Rectal smooth muscle tissue (tissue), 1 donor: ENCODE data around the gene CDHR1.

Source experiments
- H3K27ac ChIP-seq: one replicate; pipeline ENCODE4 v1.7.0; 2013; ENCODE audit warnings: low read depth, low read length, inconsistent platforms
- H3K27me3 ChIP-seq: one replicate; pipeline ENCODE4 v1.7.0; 2013; ENCODE audit warnings: low read length; ENCODE audit not compliant: control insufficient read depth, insufficient read depth
- H3K36me3 ChIP-seq: one replicate; pipeline ENCODE4 v1.7.0; 2013; ENCODE audit warnings: low read length; ENCODE audit not compliant: control insufficient read depth, insufficient read depth
- H3K4me1 ChIP-seq: one replicate; pipeline ENCODE4 v1.7.0; 2013; ENCODE audit warnings: low read length; ENCODE audit not compliant: control insufficient read depth, insufficient read depth
- H3K4me3 ChIP-seq: one replicate; pipeline ENCODE4 v1.7.0; 2013; ENCODE audit warnings: low read length
- H3K9ac ChIP-seq: one replicate; pipeline ENCODE4 v1.7.0; 2013; ENCODE audit warnings: low read length

Gene CDHR1

DNA sequence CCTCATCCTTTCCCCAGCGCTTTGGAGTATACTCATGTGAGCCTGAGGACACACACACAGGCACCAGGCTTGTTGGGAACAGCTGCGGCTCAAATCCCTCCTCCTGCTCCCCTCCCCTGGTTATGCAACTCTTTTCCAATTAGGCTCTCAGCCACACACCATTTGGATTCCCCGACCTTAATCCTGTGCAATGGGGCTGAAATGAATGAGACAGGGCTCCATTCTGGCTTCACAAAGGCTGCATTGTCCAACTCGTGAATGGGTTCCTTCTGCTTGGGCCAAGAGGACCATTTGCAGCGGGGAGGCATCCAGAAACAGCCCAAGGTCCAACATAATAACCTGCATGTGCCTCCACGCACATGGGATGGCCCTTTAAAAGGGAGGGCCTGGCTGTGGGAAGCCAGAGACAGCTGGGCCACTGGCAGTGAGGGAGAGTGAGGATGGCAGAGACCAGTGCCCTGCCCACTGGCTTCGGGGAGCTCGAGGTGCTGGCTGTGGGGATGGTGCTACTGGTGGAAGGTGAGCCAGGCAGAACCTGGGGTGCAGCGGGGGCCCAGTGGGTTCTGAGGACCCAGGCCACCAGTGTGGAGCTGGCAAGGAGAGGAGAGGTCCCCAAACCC, 50.4 kb downstream of the CDHR1 start, which contains the start of gene RGR:
RGR (plus strand) TSS at position 403 of the 620 bp plus-strand sequence; CDS start at position 441, 38 bp downstream.
- Histone ChIP-seq H3K9ac (no peak within 1 kb of the TSS), H3K4me3 (no peak within 1 kb of the TSS), H3K27me3 (no peaks in the 10 kb centered on the region), H3K36me3 (no peaks in the 10 kb centered on the region), H3K27ac (no peak within 1 kb of the TSS), H3K4me1 (no peaks in the 10 kb centered on the region)

DNA sequence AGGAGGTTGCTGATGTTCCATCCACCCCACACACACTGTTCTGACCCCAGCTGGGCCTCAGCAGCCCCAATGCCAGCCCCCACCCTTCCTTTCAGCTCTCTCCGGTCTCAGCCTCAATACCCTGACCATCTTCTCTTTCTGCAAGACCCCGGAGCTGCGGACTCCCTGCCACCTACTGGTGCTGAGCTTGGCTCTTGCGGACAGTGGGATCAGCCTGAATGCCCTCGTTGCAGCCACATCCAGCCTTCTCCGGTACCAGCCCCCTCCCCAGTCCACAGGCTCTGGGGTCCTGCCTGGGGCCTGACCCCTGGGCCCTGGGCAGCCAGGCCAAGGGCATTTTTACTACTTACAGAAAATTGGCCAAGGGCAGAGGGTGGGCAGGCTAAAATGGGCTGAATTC, 53.2 kb downstream of the CDHR1 start:
- H3K9ac ChIP-seq = no peak overlapping the region
- H3K36me3 ChIP-seq = no peaks in the 10 kb centered on the region
- no peaks in the 10 kb centered on the region for H3K27me3 ChIP-seq
- no peaks in the 10 kb centered on the region for H3K4me1 ChIP-seq
- H3K4me3 ChIP-seq = no peak overlapping the region
- no peak overlapping the region for H3K27ac ChIP-seq

DNA sequence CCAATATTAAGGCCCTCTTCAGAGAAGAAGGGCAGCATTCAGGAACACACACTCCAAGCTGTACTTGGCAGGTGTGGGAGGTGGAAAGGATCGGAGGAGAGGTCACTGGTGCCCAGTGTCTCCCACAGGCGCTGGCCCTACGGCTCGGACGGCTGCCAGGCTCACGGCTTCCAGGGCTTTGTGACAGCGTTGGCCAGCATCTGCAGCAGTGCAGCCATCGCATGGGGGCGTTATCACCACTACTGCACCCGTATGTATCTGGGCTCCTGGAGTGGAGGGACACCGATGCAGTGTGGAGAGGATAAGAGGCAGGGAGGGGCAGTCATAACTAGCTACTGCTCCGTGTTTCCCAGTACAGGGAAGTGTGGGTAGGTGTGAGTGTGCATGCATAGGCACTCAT, 54.5 kb downstream of the CDHR1 start:
- no peaks in the 10 kb centered on the region for H3K36me3 ChIP-seq
- no peaks in the 10 kb centered on the region for H3K4me1 ChIP-seq
- H3K9ac ChIP-seq = no peak overlapping the region
- no peaks in the 10 kb centered on the region for H3K27me3 ChIP-seq
- H3K4me3 ChIP-seq = no peak overlapping the region
- H3K27ac ChIP-seq = no peak overlapping the region

DNA sequence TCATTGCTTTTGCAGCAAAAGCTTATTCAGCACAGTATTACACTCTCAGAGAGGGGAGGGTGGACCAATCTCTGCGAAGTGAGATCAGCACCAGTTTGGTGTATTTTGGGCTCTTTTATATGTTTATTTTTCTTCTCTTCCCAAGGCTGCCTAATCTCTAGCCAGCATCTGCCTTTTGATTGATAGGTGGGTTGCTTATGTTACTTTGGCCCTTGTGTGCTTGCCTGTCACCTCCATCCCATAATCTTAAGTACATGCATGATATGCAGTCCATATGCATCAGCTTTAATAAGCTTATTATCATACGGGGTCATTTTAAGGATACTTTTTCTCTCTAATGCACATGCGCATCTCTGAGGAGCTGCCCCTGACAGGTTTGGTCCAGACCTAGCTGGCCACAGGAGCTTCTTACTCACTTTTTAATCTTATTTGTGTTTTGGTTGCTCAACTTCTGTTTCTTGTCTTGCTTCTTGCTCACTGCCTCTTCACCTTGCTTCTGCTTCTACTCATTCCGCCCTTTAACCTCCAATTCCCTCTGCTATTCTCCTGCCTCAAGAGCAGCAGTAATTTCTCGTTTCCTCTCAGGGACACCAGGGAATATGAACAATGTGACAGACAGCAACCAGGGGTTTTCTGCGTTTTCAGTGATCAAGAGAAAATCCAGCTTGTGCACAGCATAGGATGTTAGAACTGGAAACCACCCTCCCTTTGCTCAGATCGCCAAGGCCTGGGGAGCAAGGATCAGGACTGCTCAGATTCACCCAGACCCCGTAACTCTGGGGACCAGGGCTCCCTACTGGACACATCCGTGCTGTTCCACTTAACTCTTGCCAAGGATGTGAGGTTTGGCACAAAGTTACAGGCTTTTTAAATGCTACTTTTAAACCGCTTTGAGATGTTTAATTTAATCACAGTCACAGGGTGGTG, 60.5 kb downstream of the CDHR1 start:
- Histone ChIP-seq H3K4me1 (no peaks in the 10 kb centered on the region), H3K4me3 (no peak overlapping the region), H3K27ac (no peak overlapping the region), H3K36me3 (no peaks in the 10 kb centered on the region), H3K9ac (no peak overlapping the region), H3K27me3 (no peaks in the 10 kb centered on the region)

DNA sequence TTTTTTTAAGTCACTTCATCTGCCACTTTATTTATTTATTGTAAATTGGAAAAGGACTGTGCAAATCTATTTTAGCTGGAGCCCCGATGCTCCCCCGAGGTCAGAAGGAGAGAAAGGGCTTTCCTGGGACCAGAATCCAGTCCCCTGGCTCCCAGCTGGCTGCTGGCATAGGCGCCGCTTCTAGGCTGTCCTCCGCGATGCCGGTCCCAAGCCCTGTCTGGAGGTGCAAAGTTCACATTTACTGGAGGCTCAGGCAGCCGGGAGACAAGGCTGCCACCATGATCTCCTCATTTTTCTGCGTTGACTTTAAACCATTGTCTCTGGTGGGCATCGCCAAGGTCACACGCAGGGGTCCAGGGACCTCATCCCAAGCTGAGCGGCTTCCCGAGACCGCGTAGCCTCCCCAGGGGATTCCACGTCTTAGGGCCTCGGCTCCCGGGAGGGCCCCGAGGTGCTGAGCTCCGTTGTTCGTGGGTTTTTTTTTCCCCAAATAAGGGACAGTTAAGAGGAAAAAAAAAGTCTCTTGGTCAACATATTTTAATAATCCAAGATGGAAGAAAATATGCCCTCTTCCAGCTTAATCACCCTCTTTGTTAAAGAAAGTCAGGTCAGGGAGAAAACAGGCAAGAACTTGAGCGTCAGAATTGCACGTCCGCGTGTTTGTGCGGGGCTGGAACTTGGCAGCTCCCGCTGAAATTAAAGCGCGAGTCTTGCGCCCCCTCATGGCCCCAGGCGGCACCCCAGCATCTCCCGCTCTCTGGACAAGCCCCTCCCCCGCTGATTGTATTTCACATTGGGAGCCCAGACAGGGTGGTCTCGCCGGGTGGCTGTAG, 62.4 kb downstream of the CDHR1 start:
- Histone ChIP-seq H3K27me3 (no peaks in the 10 kb centered on the region), H3K4me3 (no peak overlapping the region), H3K9ac (no peak overlapping the region)

DNA sequence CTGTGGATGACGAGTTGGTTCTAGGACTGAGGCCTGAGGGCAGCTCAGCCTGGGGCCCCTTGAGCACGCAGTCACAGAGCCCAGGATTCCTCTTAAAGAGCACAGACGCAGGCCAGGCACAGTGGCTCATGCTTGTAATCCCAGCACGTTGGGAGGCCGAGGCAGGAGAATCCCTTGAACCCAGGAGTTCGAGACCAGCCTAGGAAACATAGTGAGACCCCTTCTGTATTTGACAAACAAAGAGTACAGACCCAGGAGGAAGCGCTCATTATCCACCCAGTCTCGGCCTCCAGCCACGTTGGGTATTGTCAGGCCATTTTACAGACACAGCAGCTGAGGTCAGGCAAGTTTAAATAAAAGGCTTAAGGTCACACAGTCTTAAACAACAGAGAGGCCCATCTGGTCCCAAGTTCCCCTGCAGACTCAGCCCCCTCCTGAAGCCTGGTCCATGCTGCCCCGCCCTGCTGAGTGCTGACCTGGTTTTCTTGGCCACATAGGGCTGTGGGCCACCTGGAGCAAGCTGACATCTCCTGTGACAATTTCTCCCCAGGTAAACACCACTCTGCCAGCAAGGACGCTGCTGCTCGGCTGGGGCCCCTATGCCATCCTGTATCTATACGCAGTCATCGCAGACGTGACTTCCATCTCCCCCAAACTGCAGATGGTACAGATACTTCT, 63.1 kb downstream of the CDHR1 start:
- no peaks in the 10 kb centered on the region for H3K4me1 ChIP-seq
- H3K27me3 ChIP-seq = no peaks in the 10 kb centered on the region
- no peaks in the 10 kb centered on the region for H3K36me3 ChIP-seq
- H3K27ac ChIP-seq = no peak overlapping the region
- no peak overlapping the region for H3K4me3 ChIP-seq
- H3K9ac ChIP-seq = no peak overlapping the region

More for the DNA sequence above, 62.4 kb downstream of the CDHR1 start:
- no peak overlapping the region for H3K27ac ChIP-seq
- no peaks in the 10 kb centered on the region for H3K36me3 ChIP-seq
- H3K4me1 ChIP-seq = no peaks in the 10 kb centered on the region

DNA sequence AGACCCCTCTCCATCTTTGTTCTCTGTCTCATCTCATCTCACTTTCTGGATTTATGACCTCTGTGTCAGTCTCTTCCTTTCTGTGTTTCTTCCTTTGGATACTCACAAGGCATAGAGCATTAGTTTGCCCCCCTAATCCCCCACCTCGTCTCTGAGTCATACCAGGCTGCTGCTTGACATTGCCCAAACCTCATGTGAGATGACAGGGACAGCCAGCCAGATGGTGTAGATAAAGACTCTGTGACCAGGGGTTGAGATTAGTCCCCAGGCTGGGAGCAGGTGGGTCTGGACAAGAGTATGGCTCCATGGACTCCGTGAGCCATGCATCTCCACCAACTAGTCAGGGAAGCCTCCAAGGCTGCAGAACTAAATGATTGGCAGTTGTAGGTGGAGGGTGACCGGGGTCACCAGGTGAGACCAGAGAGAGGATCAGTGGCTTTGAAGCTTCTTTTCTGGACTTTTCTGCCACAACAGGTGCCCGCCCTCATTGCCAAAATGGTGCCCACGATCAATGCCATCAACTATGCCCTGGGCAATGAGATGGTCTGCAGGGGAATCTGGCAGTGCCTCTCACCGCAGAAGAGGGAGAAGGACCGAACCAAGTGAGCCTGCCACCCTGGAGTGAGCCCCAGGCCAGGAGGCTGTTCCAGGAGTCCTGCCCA, 63.8 kb downstream of the CDHR1 start:
- Histone ChIP-seq H3K27ac (no peak overlapping the region), H3K27me3 (no peaks in the 10 kb centered on the region), H3K9ac (no peak overlapping the region), H3K36me3 (no peaks in the 10 kb centered on the region), H3K4me3 (no peak overlapping the region), H3K4me1 (no peaks in the 10 kb centered on the region)

DNA sequence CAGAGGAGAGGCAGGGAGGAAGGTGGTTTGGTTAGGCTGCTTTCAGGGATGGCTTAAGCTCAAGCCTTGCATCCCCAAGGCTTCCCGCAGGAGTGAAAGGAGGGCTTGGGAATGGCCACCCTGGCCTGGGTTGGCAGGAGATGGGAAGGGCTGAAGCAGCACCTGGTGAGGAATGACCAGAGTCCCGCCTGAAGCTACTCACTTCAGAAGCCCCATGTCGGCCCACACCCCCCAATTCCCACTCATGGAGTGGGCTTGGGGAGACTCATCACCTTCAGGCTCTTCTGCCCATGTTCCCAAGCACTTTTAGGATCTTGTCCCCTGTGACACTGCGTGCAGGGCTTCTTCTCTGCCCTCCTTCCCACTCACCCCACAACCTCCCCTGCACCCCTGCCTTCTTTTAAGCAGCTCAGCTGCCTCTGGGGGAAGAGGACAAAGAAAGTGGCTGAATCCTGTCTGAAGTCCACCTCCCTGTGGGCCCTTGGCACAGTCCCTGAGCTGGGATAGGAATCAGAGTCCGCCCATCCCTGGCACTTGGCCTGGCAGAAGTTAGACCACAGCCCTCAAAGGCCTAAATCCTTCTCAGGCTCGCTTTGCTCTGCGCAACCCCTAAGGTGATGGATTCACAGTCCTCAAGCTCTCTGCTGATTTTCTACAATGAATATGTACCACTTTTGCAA, 67.0 kb downstream of the CDHR1 start:
- Histone ChIP-seq H3K27me3 (no peaks in the 10 kb centered on the region), H3K36me3 (no peaks in the 10 kb centered on the region), H3K27ac (no peak overlapping the region), H3K9ac (no peak overlapping the region), H3K4me1 (no peaks in the 10 kb centered on the region), H3K4me3 (no peak overlapping the region)

DNA sequence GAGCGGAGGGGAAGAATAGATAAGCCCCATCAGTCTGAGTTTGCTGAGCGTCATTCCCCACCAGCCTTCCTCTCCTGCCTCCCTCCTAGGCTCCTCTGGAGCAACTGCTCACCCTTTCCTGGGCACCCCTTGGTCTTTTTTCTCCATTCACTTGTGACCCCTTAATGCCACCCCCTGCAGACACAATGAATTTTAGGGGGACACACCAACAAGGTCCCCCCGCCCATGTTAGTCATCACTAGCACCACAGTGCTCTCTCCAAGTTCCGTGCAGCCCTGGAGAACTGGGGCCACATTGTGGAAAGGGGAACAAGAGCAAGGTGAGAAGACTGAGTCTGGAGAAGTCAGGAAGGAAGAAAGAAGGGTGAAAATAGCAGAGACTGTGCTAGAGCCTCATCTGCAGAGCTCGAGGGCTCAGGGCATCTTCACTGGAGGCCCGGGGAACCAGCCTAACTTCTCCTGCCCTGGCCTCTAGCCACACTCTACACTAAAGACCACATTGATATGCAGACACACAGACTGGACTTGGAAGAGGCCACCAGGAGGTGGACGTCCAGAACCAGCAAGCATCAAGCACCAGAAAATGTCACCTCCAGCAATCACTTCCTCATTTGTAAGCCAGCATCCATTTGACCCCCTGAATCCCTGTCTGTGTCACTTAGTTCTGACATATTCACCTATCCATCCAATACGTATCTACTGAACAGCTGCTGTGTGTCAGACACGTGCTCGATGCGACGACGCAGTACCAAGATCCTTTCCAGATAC, 68.0 kb downstream of the CDHR1 start:
- Histone ChIP-seq H3K27me3 (no peaks in the 10 kb centered on the region), H3K9ac (no peak overlapping the region)

DNA sequence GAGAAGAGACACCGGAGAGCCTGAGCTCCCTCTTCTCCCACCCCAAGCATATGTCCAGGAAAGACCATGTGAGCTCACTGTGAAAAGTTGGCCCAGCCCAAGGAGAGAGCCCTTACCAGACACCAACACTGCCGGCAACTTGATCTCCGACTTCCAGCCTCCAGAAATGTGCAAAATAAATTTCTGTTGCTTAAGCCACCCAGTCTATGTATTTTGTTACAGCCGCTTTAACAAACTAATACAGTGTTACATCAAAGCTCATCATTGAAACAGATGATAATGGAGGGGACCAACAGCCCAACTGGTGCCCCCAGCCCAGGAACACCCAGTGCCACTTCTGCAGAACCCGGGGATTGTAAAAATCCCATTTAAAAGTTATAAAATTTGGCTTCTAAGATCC, 69.4 kb downstream of the CDHR1 start:
- Histone ChIP-seq H3K4me1 (no peaks in the 10 kb centered on the region), H3K27ac (no peak overlapping the region), H3K9ac (no peak overlapping the region), H3K4me3 (no peak overlapping the region), H3K27me3 (no peaks in the 10 kb centered on the region), H3K36me3 (no peaks in the 10 kb centered on the region)

More for the DNA sequence above, 68.0 kb downstream of the CDHR1 start:
- Histone ChIP-seq H3K4me1 (no peaks in the 10 kb centered on the region), H3K27ac (no peak overlapping the region), H3K36me3 (no peaks in the 10 kb centered on the region), H3K4me3 (no peak overlapping the region)
